NCI-H2171 treated with DMSO at 0.1 percent for 48 hours (cell line): ENCODE data around the gene PDCD5.
A peak's percentile ranks its signal among the peaks of the same experiment; 100 is the strongest.
"Not testable (repeated sequence)": the region's sequence is repeated elsewhere in the genome, so short reads cannot be mapped to it uniquely, and the experiment has no call there.

Experiments used
- DNase-seq: peaks from one replicate; lab custom pipeline; 2025; lab: John Stamatoyannopoulos, UW

PDCD5 gene

GRCh38 chr19:32580353-32580900 is 563 bp upstream of the PDCD5 start:
- DNase-seq = peak; percentile 67

- DNase-seq = peak; percentile 9
Observed at GRCh38 chr19:32581705-32582179, 752 bp downstream of the PDCD5 start.

GRCh38 chr19:32587747-32588504 is 6.9 kb downstream of the PDCD5 start:
- not testable (repeated sequence) for DNase-seq

- DNase-seq = no peak
Observed at GRCh38 chr19:32594021-32594420, 13.0 kb downstream of the PDCD5 start.

GRCh38 chr19:32595491-32595890 is 14.5 kb downstream of the PDCD5 start:
- no peak for DNase-seq

GRCh38 chr19:32598022-32598421 is 17.0 kb downstream of the PDCD5 start:
- DNase-seq = no peak

- DNase-seq = no peak
Observed at GRCh38 chr19:32599258-32599657, 18.3 kb downstream of the PDCD5 start.

GRCh38 chr19:32599736-32600157 is 18.8 kb downstream of the PDCD5 start:
- DNase-seq = peak; percentile 62

- no peak for DNase-seq
Observed at GRCh38 chr19:32603961-32604360, 23.0 kb downstream of the PDCD5 start.

- peak; percentile 71 for DNase-seq
Observed at GRCh38 chr19:32605544-32605943, 24.6 kb downstream of the PDCD5 start.

GRCh38 chr19:32606289-32606688 is 25.3 kb downstream of the PDCD5 start:
- peak; percentile 62 for DNase-seq

GRCh38 chr19:32607479-32607878 is 26.5 kb downstream of the PDCD5 start:
- no peak for DNase-seq

- DNase-seq = peak; percentile 82
Observed at GRCh38 chr19:32611161-32611560, 30.2 kb downstream of the PDCD5 start.

GRCh38 chr19:32613008-32613407 is 32.0 kb downstream of the PDCD5 start:
- DNase-seq = no peak

- peak; percentile 2 for DNase-seq
Observed at GRCh38 chr19:32614916-32615315, 33.9 kb downstream of the PDCD5 start.

GRCh38 chr19:32615569-32615968 is 34.6 kb downstream of the PDCD5 start:
- DNase-seq = no peak

GRCh38 chr19:32619051-32619685 is 38.2 kb downstream of the PDCD5 start:
- no peak for DNase-seq

GRCh38 chr19:32622002-32622401 is 41.0 kb downstream of the PDCD5 start:
- DNase-seq = no peak

GRCh38 chr19:32624410-32624809 is 43.4 kb downstream of the PDCD5 start:
- DNase-seq = no peak

- no peak for DNase-seq
Observed at GRCh38 chr19:32626969-32627368, 46.0 kb downstream of the PDCD5 start.

GRCh38 chr19:32627714-32628270 is 46.8 kb downstream of the PDCD5 start:
- DNase-seq = no peak

- DNase-seq = no peak
Observed at GRCh38 chr19:32630338-32630737, 49.3 kb downstream of the PDCD5 start.

GRCh38 chr19:32631381-32631780 is 50.4 kb downstream of the PDCD5 start:
- DNase-seq = no peak
